ENCODE data around the gene CCT2. TPM values are rescaled to one million over a fixed set of nuclear protein-coding genes. Genes with fewer than 3 reads are reported as not detected.

The CCT2 gene
- total and polyA plus RNA-seq, 9 of the 15 experiments (the other 6 are each of a cell fraction or from before 2014, with no cell fraction given) = 341 to 738 (median 490) TPM

DNA sequence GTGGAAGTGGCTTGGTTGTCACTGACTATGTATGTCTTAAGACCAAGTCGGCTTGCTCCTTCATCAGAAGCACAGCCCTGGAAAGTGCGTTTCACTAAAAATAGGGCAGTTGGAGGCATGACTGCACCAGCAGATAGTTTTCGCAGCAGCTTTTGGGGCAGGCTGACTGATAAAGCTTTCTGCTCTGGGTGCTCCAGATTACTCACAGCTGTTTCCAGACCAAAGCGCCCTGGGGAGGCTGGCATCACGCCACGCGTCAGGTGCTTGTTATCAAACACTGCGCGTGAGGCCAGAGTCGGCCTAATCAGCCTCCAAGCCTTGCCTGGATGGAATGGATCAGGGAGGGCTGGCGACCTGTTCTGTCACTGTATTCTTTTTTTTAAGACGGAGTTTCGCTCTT, 38.7 kb downstream of the CCT2 start (continued):
- TF ChIP-seq, protein P1, sequence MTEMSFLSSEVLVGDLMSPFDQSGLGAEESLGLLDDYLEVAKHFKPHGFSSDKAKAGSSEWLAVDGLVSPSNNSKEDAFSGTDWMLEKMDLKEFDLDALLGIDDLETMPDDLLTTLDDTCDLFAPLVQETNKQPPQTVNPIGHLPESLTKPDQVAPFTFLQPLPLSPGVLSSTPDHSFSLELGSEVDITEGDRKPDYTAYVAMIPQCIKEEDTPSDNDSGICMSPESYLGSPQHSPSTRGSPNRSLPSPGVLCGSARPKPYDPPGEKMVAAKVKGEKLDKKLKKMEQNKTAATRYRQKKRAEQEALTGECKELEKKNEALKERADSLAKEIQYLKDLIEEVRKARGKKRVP (CRISPR knock-in tag; IDR thresholded peaks at IDR 0.05) = peak; percentile 73
- TF ChIP-seq MBD2 (IDR thresholded peaks at IDR 0.05; ENCODE audit: borderline replicate concordance, low read depth) (peak; percentile 75), HLTF (IDR thresholded peaks at IDR 0.05) (peak; percentile 97), GATAD2A (IDR thresholded peaks at IDR 0.05) (peak; percentile 77), CXXC5 (CRISPR knock-in tag; IDR thresholded peaks at IDR 0.05) (peak; percentile 99), ZNF311 (CRISPR knock-in tag; IDR thresholded peaks at IDR 0.05) (peak; percentile 87), ZNF174 (CRISPR knock-in tag; IDR thresholded peaks at IDR 0.05) (no peak), PHTF2 (CRISPR knock-in tag; IDR thresholded peaks at IDR 0.05) (no peak), TBL1XR1 (IDR thresholded peaks at IDR 0.05; ENCODE audit: low read length in 2 of 2) (peak; percentile 96 to 99), ESRRA (IDR thresholded peaks at IDR 0.05; ENCODE audit: borderline replicate concordance, low read depth) (peak; percentile 31; the same call in 1 of the 2 replicates), PHF21A (IDR thresholded peaks at IDR 0.05; ENCODE audit: borderline replicate concordance, low read depth) (peak; percentile 79), RNF2 (IDR thresholded peaks at IDR 0.05) (peak; percentile 91), CREM (IDR thresholded peaks at IDR 0.05; ENCODE audit: low read depth) (peak; percentile 83), ZNF197 (CRISPR knock-in tag; IDR thresholded peaks at IDR 0.05; ENCODE audit: low read depth) (peak; percentile 90; the same call in 1 of the 2 replicates)
- TF ChIP-seq, protein P2, sequence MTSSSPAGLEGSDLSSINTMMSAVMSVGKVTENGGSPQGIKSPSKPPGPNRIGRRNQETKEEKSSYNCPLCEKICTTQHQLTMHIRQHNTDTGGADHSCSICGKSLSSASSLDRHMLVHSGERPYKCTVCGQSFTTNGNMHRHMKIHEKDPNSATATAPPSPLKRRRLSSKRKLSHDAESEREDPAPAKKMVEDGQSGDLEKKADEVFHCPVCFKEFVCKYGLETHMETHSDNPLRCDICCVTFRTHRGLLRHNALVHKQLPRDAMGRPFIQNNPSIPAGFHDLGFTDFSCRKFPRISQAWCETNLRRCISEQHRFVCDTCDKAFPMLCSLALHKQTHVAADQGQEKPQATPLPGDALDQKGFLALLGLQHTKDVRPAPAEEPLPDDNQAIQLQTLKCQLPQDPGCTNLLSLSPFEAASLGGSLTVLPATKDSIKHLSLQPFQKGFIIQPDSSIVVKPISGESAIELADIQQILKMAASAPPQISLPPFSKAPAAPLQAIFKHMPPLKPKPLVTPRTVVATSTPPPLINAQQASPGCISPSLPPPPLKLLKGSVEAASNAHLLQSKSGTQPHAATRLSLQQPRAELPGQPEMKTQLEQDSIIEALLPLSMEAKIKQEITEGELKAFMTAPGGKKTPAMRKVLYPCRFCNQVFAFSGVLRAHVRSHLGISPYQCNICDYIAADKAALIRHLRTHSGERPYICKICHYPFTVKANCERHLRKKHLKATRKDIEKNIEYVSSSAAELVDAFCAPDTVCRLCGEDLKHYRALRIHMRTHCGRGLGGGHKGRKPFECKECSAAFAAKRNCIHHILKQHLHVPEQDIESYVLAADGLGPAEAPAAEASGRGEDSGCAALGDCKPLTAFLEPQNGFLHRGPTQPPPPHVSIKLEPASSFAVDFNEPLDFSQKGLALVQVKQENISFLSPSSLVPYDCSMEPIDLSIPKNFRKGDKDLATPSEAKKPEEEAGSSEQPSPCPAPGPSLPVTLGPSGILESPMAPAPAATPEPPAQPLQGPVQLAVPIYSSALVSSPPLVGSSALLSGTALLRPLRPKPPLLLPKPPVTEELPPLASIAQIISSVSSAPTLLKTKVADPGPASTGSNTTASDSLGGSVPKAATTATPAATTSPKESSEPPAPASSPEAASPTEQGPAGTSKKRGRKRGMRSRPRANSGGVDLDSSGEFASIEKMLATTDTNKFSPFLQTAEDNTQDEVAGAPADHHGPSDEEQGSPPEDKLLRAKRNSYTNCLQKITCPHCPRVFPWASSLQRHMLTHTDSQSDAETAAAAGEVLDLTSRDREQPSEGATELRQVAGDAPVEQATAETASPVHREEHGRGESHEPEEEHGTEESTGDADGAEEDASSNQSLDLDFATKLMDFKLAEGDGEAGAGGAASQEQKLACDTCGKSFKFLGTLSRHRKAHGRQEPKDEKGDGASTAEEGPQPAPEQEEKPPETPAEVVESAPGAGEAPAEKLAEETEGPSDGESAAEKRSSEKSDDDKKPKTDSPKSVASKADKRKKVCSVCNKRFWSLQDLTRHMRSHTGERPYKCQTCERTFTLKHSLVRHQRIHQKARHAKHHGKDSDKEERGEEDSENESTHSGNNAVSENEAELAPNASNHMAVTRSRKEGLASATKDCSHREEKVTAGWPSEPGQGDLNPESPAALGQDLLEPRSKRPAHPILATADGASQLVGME (CRISPR knock-in tag; IDR thresholded peaks at IDR 0.05) = 0 out of 2 replicates have a peak, but pooled peaks have one; percentile 16
- TF ChIP-seq, protein P3, sequence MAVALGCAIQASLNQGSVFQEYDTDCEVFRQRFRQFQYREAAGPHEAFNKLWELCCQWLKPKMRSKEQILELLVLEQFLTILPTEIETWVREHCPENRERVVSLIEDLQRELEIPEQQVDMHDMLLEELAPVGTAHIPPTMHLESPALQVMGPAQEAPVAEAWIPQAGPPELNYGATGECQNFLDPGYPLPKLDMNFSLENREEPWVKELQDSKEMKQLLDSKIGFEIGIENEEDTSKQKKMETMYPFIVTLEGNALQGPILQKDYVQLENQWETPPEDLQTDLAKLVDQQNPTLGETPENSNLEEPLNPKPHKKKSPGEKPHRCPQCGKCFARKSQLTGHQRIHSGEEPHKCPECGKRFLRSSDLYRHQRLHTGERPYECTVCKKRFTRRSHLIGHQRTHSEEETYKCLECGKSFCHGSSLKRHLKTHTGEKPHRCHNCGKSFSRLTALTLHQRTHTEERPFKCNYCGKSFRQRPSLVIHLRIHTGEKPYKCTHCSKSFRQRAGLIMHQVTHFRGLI (CRISPR knock-in tag; IDR thresholded peaks at IDR 0.05) = peak; percentile 80; the same call in 1 of the 2 replicates
- TF ChIP-seq, protein P4, sequence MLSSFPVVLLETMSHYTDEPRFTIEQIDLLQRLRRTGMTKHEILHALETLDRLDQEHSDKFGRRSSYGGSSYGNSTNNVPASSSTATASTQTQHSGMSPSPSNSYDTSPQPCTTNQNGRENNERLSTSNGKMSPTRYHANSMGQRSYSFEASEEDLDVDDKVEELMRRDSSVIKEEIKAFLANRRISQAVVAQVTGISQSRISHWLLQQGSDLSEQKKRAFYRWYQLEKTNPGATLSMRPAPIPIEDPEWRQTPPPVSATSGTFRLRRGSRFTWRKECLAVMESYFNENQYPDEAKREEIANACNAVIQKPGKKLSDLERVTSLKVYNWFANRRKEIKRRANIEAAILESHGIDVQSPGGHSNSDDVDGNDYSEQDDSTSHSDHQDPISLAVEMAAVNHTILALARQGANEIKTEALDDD (IDR thresholded peaks at IDR 0.05) = peak; percentile 76; the same call in 1 of the 2 replicates
- TF ChIP-seq, protein P5, sequence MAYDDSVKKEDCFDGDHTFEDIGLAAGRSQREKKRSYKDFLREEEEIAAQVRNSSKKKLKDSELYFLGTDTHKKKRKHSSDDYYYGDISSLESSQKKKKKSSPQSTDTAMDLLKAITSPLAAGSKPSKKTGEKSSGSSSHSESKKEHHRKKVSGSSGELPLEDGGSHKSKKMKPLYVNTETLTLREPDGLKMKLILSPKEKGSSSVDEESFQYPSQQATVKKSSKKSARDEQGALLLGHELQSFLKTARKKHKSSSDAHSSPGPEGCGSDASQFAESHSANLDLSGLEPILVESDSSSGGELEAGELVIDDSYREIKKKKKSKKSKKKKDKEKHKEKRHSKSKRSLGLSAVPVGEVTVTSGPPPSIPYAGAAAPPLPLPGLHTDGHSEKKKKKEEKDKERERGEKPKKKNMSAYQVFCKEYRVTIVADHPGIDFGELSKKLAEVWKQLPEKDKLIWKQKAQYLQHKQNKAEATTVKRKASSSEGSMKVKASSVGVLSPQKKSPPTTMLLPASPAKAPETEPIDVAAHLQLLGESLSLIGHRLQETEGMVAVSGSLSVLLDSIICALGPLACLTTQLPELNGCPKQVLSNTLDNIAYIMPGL (CRISPR knock-in tag; IDR thresholded peaks at IDR 0.05) = no peak
